Activated CD8-positive, alpha-beta T cell treated with anti-CD3 and anti-CD28 coated beads, Interleukin-2, amount 10 ng/mL, durations not matched to agents 7 days and 5 days (primary cell): ENCODE results near the gene ARHGEF19. TPM values are rescaled to one million over a fixed set of nuclear protein-coding genes. Genes with fewer than 3 reads are reported as not detected.
A peak's percentile ranks its signal among the peaks of the same experiment; 100 is the strongest.
"Not testable (repeated sequence)": the region's sequence is repeated elsewhere in the genome, so short reads cannot be mapped to it uniquely, and the experiment has no call there.

Source experiments
- ATAC-seq: fragments of 150-1000 bp; cut with Tn5 transposase; one replicate; pipeline ENCODE4 v1.10.0; 2021; ENCODE audit warnings: moderate library complexity
- CTCF ChIA-PET: fragments of 350-600 bp; sonication (Branson Sonifier 250); formaldehyde crosslinking; loops from one replicate; lab custom pipeline; 2021; ENCODE audit warnings: antibody characterized with exemption; lab: Charles Lee
- POLR2A ChIA-PET: fragments of 350-600 bp; sonication (Branson Sonifier 250); formaldehyde crosslinking; loops from one replicate; lab custom pipeline; 2021; ENCODE audit warnings: antibody characterized with exemption; lab: Charles Lee
- DNase-seq: peaks from one replicate; pipeline ENCODE4 v3.0.0-alpha.2; 2020
- H3K27ac Mint-ChIP-seq: one replicate; pipeline ENCODE4 v1.8.0; 2021; ENCODE audit warnings: mild to moderate bottlenecking, mixed read lengths
- H3K27me3 Mint-ChIP-seq: one replicate; pipeline ENCODE4 v1.8.0; 2021; ENCODE audit warnings: low read depth, mixed read lengths
- H3K36me3 Mint-ChIP-seq: one replicate; pipeline ENCODE4 v1.8.0; 2021; ENCODE audit warnings: low read depth, mixed read lengths
- H3K4me1 Mint-ChIP-seq: one replicate; pipeline ENCODE4 v1.8.0; 2021; ENCODE audit warnings: low read depth, mixed read lengths
- H3K4me3 Mint-ChIP-seq: one replicate; pipeline ENCODE4 v1.8.0; 2021; ENCODE audit warnings: mild to moderate bottlenecking, mixed read lengths
- H3K9me3 Mint-ChIP-seq: one replicate; pipeline ENCODE4 v1.8.0; 2022; ENCODE audit warnings: mixed read lengths; ENCODE audit not compliant: insufficient read depth
- total RNA-seq, 2 experiments: library from RNA; stranded (reverse); gene quantifications; one replicate each; pipeline ENCODE4 v1.2.3, GENCODE V29; 2021

The ARHGEF19 gene
- total RNA-seq, 2 experiments from 2014 or later: 11.4 to 11.9 TPM

- Mint-ChIP-seq H3K27me3 (peaks cover 16% of the 10 kb centered on the region), H3K36me3 (peaks cover 1% of the 10 kb centered on the region)
- POLR2A ChIA-PET: no interaction called here
Measured at GRCh38 chr1:16232316-16232710, 19.9 kb upstream of the ARHGEF19 start.

GRCh38 chr1:16231331-16232315 is 19.2 kb upstream of the ARHGEF19 start:
- DNase-seq: no peak
- POLR2A ChIA-PET: no interaction called here
- peaks cover 1% of the 10 kb centered on the region for H3K36me3 Mint-ChIP-seq
- peaks cover 27% of the 10 kb centered on the region for H3K4me1 Mint-ChIP-seq
- peaks cover 20% of the 10 kb centered on the region for H3K27me3 Mint-ChIP-seq
- CTCF ChIA-PET: no interaction called here
- H3K9me3 Mint-ChIP-seq: no peaks in the 10 kb centered on the region
- no peak overlapping the region for H3K27ac Mint-ChIP-seq
- no peak for ATAC-seq
- H3K4me3 Mint-ChIP-seq: no peak overlapping the region

More at GRCh38 chr1:16232316-16232710, 19.9 kb upstream of the ARHGEF19 start:
- ATAC-seq (no peak), DNase-seq (no peak)
- peaks cover 29% of the 10 kb centered on the region for H3K4me1 Mint-ChIP-seq
- CTCF ChIA-PET: interaction anchor here (1.5 kb wide), 1 partner anchor 12 kb away, joined by 4 read pairs; no protein-coding TSS in a partner anchor
- no peak overlapping the region for H3K4me3 Mint-ChIP-seq
- H3K27ac Mint-ChIP-seq: no peak overlapping the region
- no peaks in the 10 kb centered on the region for H3K9me3 Mint-ChIP-seq

- no peak overlapping the region for H3K27ac Mint-ChIP-seq
- POLR2A ChIA-PET: interaction anchor here (0.6 kb wide), 1 partner anchor 19 kb away, joined by 4 read pairs; no protein-coding TSS in a partner anchor
- DNase-seq (no peak), ATAC-seq (no peak)
- H3K4me3 Mint-ChIP-seq: no peak overlapping the region
- CTCF ChIA-PET: interaction anchor here (1.0 kb wide), 1 partner anchor 26 kb away, joined by 4 read pairs; no protein-coding TSS in a partner anchor
- H3K36me3 Mint-ChIP-seq: peaks cover 3% of the 10 kb centered on the region
- no peaks in the 10 kb centered on the region for H3K9me3 Mint-ChIP-seq
- peaks cover 20% of the 10 kb centered on the region for H3K4me1 Mint-ChIP-seq
- H3K27me3 Mint-ChIP-seq: peaks cover 28% of the 10 kb centered on the region
Measured at GRCh38 chr1:16230744-16231143, 18.3 kb upstream of the ARHGEF19 start.

GRCh38 chr1:16229976-16230740 is 17.7 kb upstream of the ARHGEF19 start:
- CTCF ChIA-PET: interaction anchor here (1.0 kb wide), 1 partner anchor 25 kb away, joined by 4 read pairs; no protein-coding TSS in a partner anchor
- ATAC-seq: no peak
- no peak for DNase-seq
- no peaks in the 10 kb centered on the region for H3K9me3 Mint-ChIP-seq
- POLR2A ChIA-PET: interaction anchor here (0.6 kb wide), 1 partner anchor 19 kb away, joined by 4 read pairs; no protein-coding TSS in a partner anchor
- H3K36me3 Mint-ChIP-seq: peaks cover 3% of the 10 kb centered on the region
- no peak overlapping the region for H3K27ac Mint-ChIP-seq
- no peak overlapping the region for H3K4me3 Mint-ChIP-seq
- peaks cover 17% of the 10 kb centered on the region for H3K4me1 Mint-ChIP-seq
- peaks cover 32% of the 10 kb centered on the region for H3K27me3 Mint-ChIP-seq

- ChIA-PET CTCF (no interaction called here), POLR2A (no interaction called here)
- DNase-seq (no peak), ATAC-seq (no peak)
- Mint-ChIP-seq H3K4me3 (no peak overlapping the region), H3K4me1 (peaks cover 14% of the 10 kb centered on the region), H3K27ac (no peak overlapping the region), H3K27me3 (peaks cover 34% of the 10 kb centered on the region), H3K9me3 (no peaks in the 10 kb centered on the region), H3K36me3 (peaks cover 3% of the 10 kb centered on the region)
Measured at GRCh38 chr1:16226490-16227179, 14.2 kb upstream of the ARHGEF19 start.

- no peak for ATAC-seq
- H3K4me3 Mint-ChIP-seq: no peak overlapping the region
- DNase-seq: no peak
- peaks cover 3% of the 10 kb centered on the region for H3K36me3 Mint-ChIP-seq
- H3K9me3 Mint-ChIP-seq: no peaks in the 10 kb centered on the region
- H3K27me3 Mint-ChIP-seq: peaks cover 40% of the 10 kb centered on the region
- no peak overlapping the region for H3K27ac Mint-ChIP-seq
- peaks cover 14% of the 10 kb centered on the region for H3K4me1 Mint-ChIP-seq
- ChIA-PET CTCF (no interaction called here), POLR2A (no interaction called here)
Measured at GRCh38 chr1:16226129-16226489, 13.7 kb upstream of the ARHGEF19 start.

- H3K4me3 Mint-ChIP-seq: no peak overlapping the region
- H3K9me3 Mint-ChIP-seq: no peaks in the 10 kb centered on the region
- H3K27ac Mint-ChIP-seq: no peak overlapping the region
- no peak for DNase-seq
- no peak for ATAC-seq
- H3K4me1 Mint-ChIP-seq: peaks cover 22% of the 10 kb centered on the region
- H3K36me3 Mint-ChIP-seq: peaks cover 3% of the 10 kb centered on the region
- ChIA-PET POLR2A (interaction anchor here (1.0 kb wide), 1 partner anchor 51 kb away, joined by 3 read pairs; no protein-coding TSS in a partner anchor), CTCF (no interaction called here)
- peaks cover 40% of the 10 kb centered on the region for H3K27me3 Mint-ChIP-seq
Measured at GRCh38 chr1:16224472-16224871, 12.0 kb upstream of the ARHGEF19 start.

GRCh38 chr1:16222716-16223115 is 10.3 kb upstream of the ARHGEF19 start:
- ATAC-seq, CTCF ChIA-PET, DNase-seq, POLR2A ChIA-PET, H3K36me3 Mint-ChIP-seq, H3K9me3 Mint-ChIP-seq, H3K27ac Mint-ChIP-seq, H3K4me3 Mint-ChIP-seq: not testable (repeated sequence)
- Mint-ChIP-seq H3K27me3 (peaks cover 28% of the 10 kb centered on the region), H3K4me1 (peaks cover 21% of the 10 kb centered on the region)

- H3K4me1 Mint-ChIP-seq: peaks cover 26% of the 10 kb centered on the region
Measured at GRCh38 chr1:16221499-16221898, 9.0 kb upstream of the ARHGEF19 start.

GRCh38 chr1:16219968-16220500 is 7.6 kb upstream of the ARHGEF19 start:
- Mint-ChIP-seq H3K27ac (peak overlapping the region; percentile 68), H3K27me3 (peaks cover 7% of the 10 kb centered on the region), H3K4me1 (peaks cover 31% of the 10 kb centered on the region), H3K4me3 (peak overlapping the region; percentile 27), H3K9me3 (no peaks in the 10 kb centered on the region), H3K36me3 (no peaks in the 10 kb centered on the region)
- POLR2A ChIA-PET: no interaction called here
- ATAC-seq: no peak
- CTCF ChIA-PET: no interaction called here
- no peak for DNase-seq

More at GRCh38 chr1:16221499-16221898, 9.0 kb upstream of the ARHGEF19 start:
- Mint-ChIP-seq H3K27ac (no peak overlapping the region), H3K36me3 (peaks cover 1% of the 10 kb centered on the region), H3K27me3 (peaks cover 20% of the 10 kb centered on the region), H3K9me3 (no peaks in the 10 kb centered on the region), H3K4me3 (no peak overlapping the region)
- POLR2A ChIA-PET: no interaction called here
- DNase-seq: no peak
- CTCF ChIA-PET: no interaction called here
- ATAC-seq: no peak

- POLR2A ChIA-PET: interaction anchor here (0.7 to 3.9 kb wide), 4 partner anchors 11 to 134 kb away, joined by 3 to 30 read pairs (median 10); partner anchors contain the start of genes CPLANE2 and FBXO42
- DNase-seq (no peak), ATAC-seq (no peak)
- H3K27ac Mint-ChIP-seq: no peak overlapping the region
- no peaks in the 10 kb centered on the region for H3K36me3 Mint-ChIP-seq
- H3K27me3 Mint-ChIP-seq: peaks cover 7% of the 10 kb centered on the region
- CTCF ChIA-PET: interaction anchor here (3.0 kb wide), 1 partner anchor 12 kb away, joined by 9 read pairs; no protein-coding TSS in a partner anchor
- no peaks in the 10 kb centered on the region for H3K9me3 Mint-ChIP-seq
- no peak overlapping the region for H3K4me3 Mint-ChIP-seq
- peaks cover 31% of the 10 kb centered on the region for H3K4me1 Mint-ChIP-seq
Measured at GRCh38 chr1:16218674-16219071, 6.2 kb upstream of the ARHGEF19 start.
